Measurements from ENCODE around the gene SYTL3.

The SYTL3 gene

GRCh38 chr6:158703837-158704822 is 54.3 kb downstream of the SYTL3 start:
- Histone ChIP-seq H3K9me3 (ENCODE audit: control insufficient read depth, low read length) (no peaks in the 10 kb centered on the region), H3K4me1 (ENCODE audit: control insufficient read depth, insufficient read depth, low read length, poor library complexity, severe bottlenecking) (peaks cover 20% of the 10 kb centered on the region), H3K36me3 (ENCODE audit: control insufficient read depth, insufficient read depth, low read length) (no peaks in the 10 kb centered on the region), H3K4me3 (ENCODE audit: extremely low read depth, insufficient read depth, low read length, poor library complexity, severe bottlenecking) (no peak overlapping the region), H3K27ac (ENCODE audit: low read depth, low read length, severe bottlenecking) (no peak overlapping the region)
- WGBS, 2 experiments (ENCODE audit: insufficient coverage in 2 of 2) = 25 to 29% methylated on average over 27 to 36 of the region's 42 CpGs

- Histone ChIP-seq H3K4me1 (ENCODE audit: control insufficient read depth, insufficient read depth, low read length, poor library complexity, severe bottlenecking) (peaks cover 19% of the 10 kb centered on the region), H3K36me3 (ENCODE audit: control insufficient read depth, insufficient read depth, low read length) (no peaks in the 10 kb centered on the region), H3K27ac (ENCODE audit: low read depth, low read length, severe bottlenecking) (no peak overlapping the region), H3K9me3 (ENCODE audit: control insufficient read depth, low read length) (no peaks in the 10 kb centered on the region), H3K4me3 (ENCODE audit: extremely low read depth, insufficient read depth, low read length, poor library complexity, severe bottlenecking) (no peak overlapping the region)
- 93 to 95% methylated on average over 11 to 12 of the region's 13 CpGs for WGBS, 2 experiments (ENCODE audit: insufficient coverage in 2 of 2)
These were observed 55.7 kb downstream of the SYTL3 start for GRCh38 chr6:158705386-158706126.

- WGBS, 2 experiments (ENCODE audit: insufficient coverage in 2 of 2) = 19 to 23% methylated on average over 3 of the region's 6 CpGs
- Histone ChIP-seq H3K27ac (ENCODE audit: low read depth, low read length, severe bottlenecking) (peak overlapping the region; percentile 83), H3K4me3 (ENCODE audit: extremely low read depth, insufficient read depth, low read length, poor library complexity, severe bottlenecking) (no peak overlapping the region), H3K36me3 (ENCODE audit: control insufficient read depth, insufficient read depth, low read length) (no peaks in the 10 kb centered on the region), H3K4me1 (ENCODE audit: control insufficient read depth, insufficient read depth, low read length, poor library complexity, severe bottlenecking) (peaks cover 19% of the 10 kb centered on the region), H3K9me3 (ENCODE audit: control insufficient read depth, low read length) (no peaks in the 10 kb centered on the region)
These were observed 56.6 kb downstream of the SYTL3 start for GRCh38 chr6:158706369-158706982.

GRCh38 chr6:158707120-158707820 is 57.4 kb downstream of the SYTL3 start:
- H3K27ac ChIP-seq (ENCODE audit: low read depth, low read length, severe bottlenecking) = peak overlapping the region; percentile 83
- WGBS, 2 experiments (ENCODE audit: insufficient coverage in 2 of 2) = 21% methylated on average over 3 of the region's 9 CpGs; no CpG with 5 or more reads in 1 of the 2 experiments
- no peaks in the 10 kb centered on the region for H3K36me3 ChIP-seq (ENCODE audit: control insufficient read depth, insufficient read depth, low read length)
- H3K4me3 ChIP-seq (ENCODE audit: extremely low read depth, insufficient read depth, low read length, poor library complexity, severe bottlenecking) = no peak overlapping the region
- peaks cover 19% of the 10 kb centered on the region for H3K4me1 ChIP-seq (ENCODE audit: control insufficient read depth, insufficient read depth, low read length, poor library complexity, severe bottlenecking)
- H3K9me3 ChIP-seq (ENCODE audit: control insufficient read depth, low read length) = no peaks in the 10 kb centered on the region

GRCh38 chr6:158707821-158708195 is 58.0 kb downstream of the SYTL3 start:
- 66 to 72% methylated on average over 7 to 8 of the region's 10 CpGs for WGBS, 2 experiments (ENCODE audit: insufficient coverage in 2 of 2)
- Histone ChIP-seq H3K4me1 (ENCODE audit: control insufficient read depth, insufficient read depth, low read length, poor library complexity, severe bottlenecking) (peaks cover 19% of the 10 kb centered on the region), H3K4me3 (ENCODE audit: extremely low read depth, insufficient read depth, low read length, poor library complexity, severe bottlenecking) (no peak overlapping the region), H3K36me3 (ENCODE audit: control insufficient read depth, insufficient read depth, low read length) (no peaks in the 10 kb centered on the region), H3K9me3 (ENCODE audit: control insufficient read depth, low read length) (no peaks in the 10 kb centered on the region), H3K27ac (ENCODE audit: low read depth, low read length, severe bottlenecking) (peak overlapping the region; percentile 83)

- Histone ChIP-seq H3K36me3 (ENCODE audit: control insufficient read depth, insufficient read depth, low read length) (no peaks in the 10 kb centered on the region), H3K4me3 (ENCODE audit: extremely low read depth, insufficient read depth, low read length, poor library complexity, severe bottlenecking) (no peak overlapping the region), H3K4me1 (ENCODE audit: control insufficient read depth, insufficient read depth, low read length, poor library complexity, severe bottlenecking) (peaks cover 19% of the 10 kb centered on the region), H3K27ac (ENCODE audit: low read depth, low read length, severe bottlenecking) (peak overlapping the region; percentile 83), H3K9me3 (ENCODE audit: control insufficient read depth, low read length) (no peaks in the 10 kb centered on the region)
- whole genome bisulfite sequencing, 2 experiments (ENCODE audit: insufficient coverage in 2 of 2) = 83 to 86% methylated on average over 11 to 12 of the region's 14 CpGs
These were observed 58.4 kb downstream of the SYTL3 start for GRCh38 chr6:158708239-158708638.

GRCh38 chr6:158709809-158710208 is 60.0 kb downstream of the SYTL3 start:
- no peaks in the 10 kb centered on the region for H3K9me3 ChIP-seq (ENCODE audit: control insufficient read depth, low read length)
- peaks cover 19% of the 10 kb centered on the region for H3K4me1 ChIP-seq (ENCODE audit: control insufficient read depth, insufficient read depth, low read length, poor library complexity, severe bottlenecking)
- H3K27ac ChIP-seq (ENCODE audit: low read depth, low read length, severe bottlenecking) = no peak overlapping the region
- WGBS, 2 experiments (ENCODE audit: insufficient coverage in 2 of 2) = 90 to 100% methylated on average over 2 to 4 of the region's 4 CpGs
- no peak overlapping the region for H3K4me3 ChIP-seq (ENCODE audit: extremely low read depth, insufficient read depth, low read length, poor library complexity, severe bottlenecking)
- no peaks in the 10 kb centered on the region for H3K36me3 ChIP-seq (ENCODE audit: control insufficient read depth, insufficient read depth, low read length)

- Histone ChIP-seq H3K4me3 (ENCODE audit: extremely low read depth, insufficient read depth, low read length, poor library complexity, severe bottlenecking) (no peak overlapping the region), H3K36me3 (ENCODE audit: control insufficient read depth, insufficient read depth, low read length) (no peaks in the 10 kb centered on the region), H3K4me1 (ENCODE audit: control insufficient read depth, insufficient read depth, low read length, poor library complexity, severe bottlenecking) (peaks cover 26% of the 10 kb centered on the region), H3K9me3 (ENCODE audit: control insufficient read depth, low read length) (no peaks in the 10 kb centered on the region), H3K27ac (ENCODE audit: low read depth, low read length, severe bottlenecking) (peak overlapping the region; percentile 23)
- 84 to 91% methylated on average over 10 of the region's 10 CpGs for WGBS, 2 experiments (ENCODE audit: insufficient coverage in 2 of 2)
These were observed 61.4 kb downstream of the SYTL3 start for GRCh38 chr6:158711264-158711663.

- Histone ChIP-seq H3K36me3 (ENCODE audit: control insufficient read depth, insufficient read depth, low read length) (no peaks in the 10 kb centered on the region), H3K4me3 (ENCODE audit: extremely low read depth, insufficient read depth, low read length, poor library complexity, severe bottlenecking) (no peak overlapping the region), H3K27ac (ENCODE audit: low read depth, low read length, severe bottlenecking) (no peak overlapping the region), H3K4me1 (ENCODE audit: control insufficient read depth, insufficient read depth, low read length, poor library complexity, severe bottlenecking) (peaks cover 10% of the 10 kb centered on the region), H3K9me3 (ENCODE audit: control insufficient read depth, low read length) (no peaks in the 10 kb centered on the region)
- WGBS, 2 experiments (ENCODE audit: insufficient coverage in 2 of 2) = 60 to 100% methylated on average over 1 to 6 of the region's 6 CpGs
These were observed 63.6 kb downstream of the SYTL3 start for GRCh38 chr6:158713469-158713868.

GRCh38 chr6:158714706-158715105 is 64.9 kb downstream of the SYTL3 start:
- WGBS, 2 experiments (ENCODE audit: insufficient coverage in 2 of 2) = 84 to 88% methylated on average over 6 to 7 of the region's 8 CpGs
- H3K4me3 ChIP-seq (ENCODE audit: extremely low read depth, insufficient read depth, low read length, poor library complexity, severe bottlenecking) = no peak overlapping the region
- H3K27ac ChIP-seq (ENCODE audit: low read depth, low read length, severe bottlenecking) = peak overlapping the region; percentile 29
- H3K4me1 ChIP-seq (ENCODE audit: control insufficient read depth, insufficient read depth, low read length, poor library complexity, severe bottlenecking) = peaks cover 7% of the 10 kb centered on the region
- no peaks in the 10 kb centered on the region for H3K9me3 ChIP-seq (ENCODE audit: control insufficient read depth, low read length)
- H3K36me3 ChIP-seq (ENCODE audit: control insufficient read depth, insufficient read depth, low read length) = no peaks in the 10 kb centered on the region

Measured in mesodermal cell (in vitro differentiated cells).